GM20000 (cell line): ENCODE measurements around the gene TTF2.

ENCODE experiments used
- DNase-seq: peaks from one replicate; pipeline ENCODE4 v3.0.0; 2012; ENCODE audit warnings: low spot score
- CTCF ChIP-seq: IDR thresholded peaks from 2 replicates; pipeline ENCODE4 v1.5.1; 2012; ENCODE audit warnings: mild to moderate bottlenecking, control low read depth; ENCODE audit errors: extremely low read depth, missing control alignments

TTF2 gene

GRCh38 chr1:117142200-117142599 is 82.1 kb downstream of the TTF2 start:
- no peak for TF ChIP-seq CTCF
- DNase-seq, result no peak

- DNase-seq, result no peak
- no peak for TF ChIP-seq CTCF
Observed at GRCh38 chr1:117143172-117143571, 83.0 kb downstream of the TTF2 start.

- DNase-seq, result no peak
- no peak for TF ChIP-seq CTCF
Observed at GRCh38 chr1:117143871-117144270, 83.7 kb downstream of the TTF2 start.

- no peak for TF ChIP-seq CTCF
Observed at GRCh38 chr1:117146072-117146471, 85.9 kb downstream of the TTF2 start.

GRCh38 chr1:117146575-117147340 is 86.6 kb downstream of the TTF2 start:
- no peak for DNase-seq
- TF ChIP-seq CTCF, result no peak

More at GRCh38 chr1:117146072-117146471, 85.9 kb downstream of the TTF2 start:
- no peak for DNase-seq

- no peak for TF ChIP-seq CTCF
- DNase-seq, result no peak
Observed at GRCh38 chr1:117147341-117147831, 87.3 kb downstream of the TTF2 start.

GRCh38 chr1:117147856-117148588 is 87.9 kb downstream of the TTF2 start:
- DNase-seq, result no peak
- TF ChIP-seq CTCF, result no peak
